HG02610 (cell line): ENCODE data around the gene PHLPP2.
"Not testable (repeated sequence)": the region's sequence is repeated elsewhere in the genome, so short reads cannot be mapped to it uniquely, and the experiment has no call there.

ENCODE experiments used
- ATAC-seq: cut with Tn5 transposase; IDR thresholded peaks from one replicate; pipeline ENCODE4 v1.9.1; 2021; ENCODE audit warnings: mild to moderate bottlenecking, moderate library complexity; ENCODE audit not compliant: unreplicated experiment

The PHLPP2 gene

DNA sequence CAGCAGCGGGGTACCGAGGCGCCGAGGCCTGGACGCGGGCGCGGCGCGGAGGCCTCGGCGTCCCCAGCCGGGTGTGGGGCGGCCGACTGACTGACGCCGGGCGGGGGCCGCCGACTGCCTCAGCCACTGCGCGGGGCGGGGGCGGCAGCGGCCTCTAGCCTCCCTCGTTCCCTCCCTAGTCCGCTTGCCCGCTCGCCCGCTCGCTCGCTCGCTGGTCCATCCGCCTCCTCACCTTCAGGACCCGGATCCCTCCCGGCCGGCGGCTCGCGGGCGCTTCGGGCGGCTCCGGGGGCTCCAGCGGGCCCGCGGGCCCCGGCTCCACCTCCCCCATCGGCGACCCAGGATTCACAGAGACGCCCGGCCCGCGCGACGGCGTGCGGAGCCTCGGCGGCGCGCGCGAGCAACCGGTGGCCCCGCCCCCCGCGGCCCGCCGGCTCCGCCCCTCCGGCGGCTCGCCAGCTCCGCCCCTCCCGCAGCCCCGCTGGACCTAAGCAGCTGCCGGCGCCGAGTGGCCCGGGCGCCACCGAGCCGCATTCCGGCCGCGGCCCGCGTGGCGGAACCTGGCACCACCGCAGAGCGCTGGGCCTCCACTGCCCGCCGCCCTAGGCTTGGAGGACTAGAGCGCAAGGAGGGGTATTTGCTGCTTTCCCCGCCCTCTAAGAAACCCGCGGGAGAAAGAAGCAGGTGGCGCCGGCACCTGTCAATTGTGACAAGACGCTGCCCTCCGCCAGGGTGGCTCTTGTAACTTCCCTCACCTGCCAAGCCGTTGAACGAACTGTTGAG is 773 bp downstream of the PHLPP2 start:
- peak; percentile 75 for ATAC-seq

DNA sequence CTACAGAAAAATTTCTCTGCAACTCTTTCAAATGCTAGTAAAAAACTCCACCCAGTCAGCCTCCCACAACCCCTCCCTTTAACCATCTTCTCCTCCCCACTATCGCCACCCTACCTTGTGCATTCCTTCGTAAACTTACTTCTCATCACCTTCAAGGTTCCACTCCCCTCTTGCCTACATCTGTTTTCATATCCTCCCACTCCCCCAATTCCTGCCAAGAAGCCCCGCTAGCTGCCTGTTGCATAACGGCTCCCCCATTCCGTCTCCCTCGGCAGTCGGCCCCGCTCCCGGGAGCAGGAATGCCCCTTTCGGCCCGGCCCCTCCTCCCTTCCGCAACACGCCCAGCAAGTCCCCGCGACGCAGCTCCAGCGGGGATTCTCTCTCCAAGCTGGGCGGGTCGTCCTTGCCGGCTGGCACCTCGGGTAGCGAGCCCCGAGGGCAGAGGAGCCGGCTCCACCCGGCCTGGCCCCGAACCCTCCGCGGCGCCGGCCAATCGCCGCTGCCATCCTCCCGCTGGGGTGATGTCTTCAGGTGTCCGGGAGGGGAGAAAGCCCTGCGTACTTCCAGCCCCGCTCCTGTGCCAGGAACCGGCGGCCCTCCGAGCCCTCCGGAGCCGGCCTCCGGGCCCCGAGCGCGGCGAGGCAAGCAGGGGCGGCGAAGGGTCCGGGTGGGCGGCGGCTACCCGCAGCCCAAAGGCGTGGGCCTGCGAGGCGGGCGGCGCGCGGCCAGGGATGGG is 1.5 kb downstream of the PHLPP2 start:
- ATAC-seq: peak; percentile 32

DNA sequence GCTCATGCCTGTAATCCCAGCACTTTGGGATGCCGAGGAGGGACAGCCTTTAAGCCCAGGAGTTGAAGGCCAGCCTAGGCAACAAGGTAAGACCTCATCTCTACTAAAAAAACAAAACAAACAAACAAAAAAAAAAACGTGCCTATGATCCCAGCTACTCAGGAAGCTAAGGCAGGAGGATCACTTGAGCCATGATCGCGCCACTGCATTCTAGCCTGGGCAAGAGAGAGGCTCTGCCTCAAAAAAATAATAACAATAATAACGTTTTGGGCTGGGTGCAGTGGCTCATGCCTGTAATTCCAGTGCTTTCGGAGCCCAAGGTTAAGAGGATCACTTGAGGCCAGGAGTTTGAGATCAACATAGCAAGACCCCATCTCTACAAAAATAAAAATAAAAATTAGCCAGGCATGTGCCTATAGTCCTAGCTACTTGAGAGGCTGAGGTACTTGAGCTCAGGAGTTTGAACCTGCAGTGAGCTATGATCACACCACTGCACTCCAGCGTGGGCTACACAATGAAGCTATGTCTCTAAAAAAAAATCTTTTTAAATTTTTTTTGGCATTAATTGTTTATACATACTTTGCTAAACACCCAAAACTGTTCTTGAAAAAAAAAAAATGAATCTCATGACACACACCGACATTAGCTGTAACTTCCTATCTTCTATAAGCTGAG is 3.3 kb downstream of the PHLPP2 start:
- ATAC-seq: no peak

DNA sequence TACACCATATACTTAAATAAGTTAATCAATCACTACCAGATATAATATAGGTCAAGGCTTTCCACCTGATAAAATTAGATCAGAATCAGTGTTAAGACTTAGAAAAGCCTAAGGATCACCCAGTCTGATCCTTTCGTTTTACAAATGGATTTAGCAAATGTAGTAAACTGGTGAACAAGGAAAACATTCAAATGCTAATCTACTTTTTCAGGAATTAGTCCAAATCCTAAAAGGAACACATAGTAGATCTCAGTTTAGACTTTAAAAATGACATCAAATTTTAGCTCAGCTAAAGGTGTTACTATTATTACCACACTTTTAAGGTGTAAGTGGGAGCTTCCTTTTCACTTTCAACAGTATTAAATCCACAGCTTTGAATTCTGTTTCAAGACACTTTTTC is 12.0 kb downstream of the PHLPP2 start:
- no peak for ATAC-seq

DNA sequence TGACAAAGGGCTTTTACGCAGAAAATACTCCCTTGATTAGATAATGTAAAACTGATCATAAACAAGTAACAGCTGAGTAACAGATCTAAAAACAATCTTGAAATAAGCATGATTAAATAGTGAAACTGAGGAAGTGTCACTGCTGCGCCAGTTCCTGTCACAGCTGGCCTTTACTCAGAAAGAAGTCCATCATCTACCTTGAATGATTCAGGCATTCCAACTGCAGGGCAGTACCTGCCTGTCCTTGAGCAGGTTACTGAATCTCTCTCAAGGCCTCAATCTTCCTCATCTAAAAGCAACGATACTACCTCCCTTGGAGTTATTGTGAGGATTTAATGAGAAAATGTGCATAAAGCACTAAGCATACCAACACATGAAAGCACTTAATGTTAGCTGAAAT is 12.7 kb downstream of the PHLPP2 start:
- ATAC-seq: no peak

DNA sequence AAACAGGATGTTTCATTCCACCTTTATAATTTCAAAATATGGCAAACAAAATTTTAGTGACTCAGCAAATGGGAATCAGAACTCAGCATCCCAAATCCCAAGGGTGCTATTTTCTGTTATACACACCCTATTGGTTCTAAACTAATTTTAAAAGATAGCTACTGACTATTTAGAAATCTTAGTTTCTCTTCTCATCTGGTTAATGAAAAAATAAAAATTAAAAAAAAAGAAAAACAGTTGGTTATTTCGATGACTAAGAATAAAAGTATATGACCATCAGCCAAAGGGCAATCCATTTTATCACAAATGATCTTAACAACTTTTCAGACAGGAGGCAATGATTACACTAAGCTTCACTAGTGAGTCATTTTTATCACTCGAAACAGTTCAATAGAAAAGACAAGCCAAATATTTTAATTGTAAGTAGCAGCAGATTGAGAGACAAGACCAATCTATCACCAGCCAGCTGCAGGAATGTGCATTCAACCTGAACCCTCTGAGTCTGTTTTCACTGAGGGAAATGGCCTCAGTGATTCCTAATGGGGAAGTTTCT is 15.2 kb downstream of the PHLPP2 start:
- no peak for ATAC-seq

DNA sequence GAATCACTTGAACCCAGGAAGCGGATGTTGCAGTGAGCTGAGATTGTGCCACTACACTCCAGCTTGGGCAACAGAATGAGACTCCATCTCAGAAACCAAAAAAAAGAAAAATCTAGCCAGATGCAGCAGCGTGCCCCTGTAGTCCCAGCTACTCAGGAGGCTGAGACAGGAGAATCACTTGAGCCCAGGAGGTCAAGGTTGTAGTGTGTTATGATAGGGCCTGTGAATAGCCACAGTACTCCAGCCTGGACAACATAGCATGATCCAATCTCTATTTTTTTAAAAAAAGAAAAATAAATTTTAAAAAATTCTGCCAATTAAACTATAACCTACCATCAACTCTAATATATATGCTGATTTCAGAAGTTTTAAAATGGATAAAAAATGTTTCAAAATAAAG is 15.8 kb downstream of the PHLPP2 start:
- ATAC-seq: no peak

DNA sequence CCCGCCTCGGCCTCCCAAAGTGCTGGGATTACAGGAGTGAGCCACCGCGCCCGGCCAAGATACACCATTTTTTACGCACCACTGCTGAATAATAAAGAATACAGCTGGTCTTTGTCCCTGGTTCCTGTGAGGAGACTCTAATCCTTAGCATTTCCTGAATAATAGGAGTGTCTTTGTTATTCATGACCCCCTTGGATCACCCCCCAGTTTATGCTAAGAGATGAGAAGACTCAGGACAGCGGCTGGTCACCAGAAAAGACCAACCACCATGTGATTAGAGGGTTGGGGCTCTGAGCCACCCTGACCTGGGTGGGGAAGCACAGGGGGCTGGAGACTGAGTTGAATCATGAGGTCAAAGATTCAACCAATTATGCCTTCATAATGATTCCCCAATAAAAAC is 17.3 kb downstream of the PHLPP2 start:
- no peak for ATAC-seq

DNA sequence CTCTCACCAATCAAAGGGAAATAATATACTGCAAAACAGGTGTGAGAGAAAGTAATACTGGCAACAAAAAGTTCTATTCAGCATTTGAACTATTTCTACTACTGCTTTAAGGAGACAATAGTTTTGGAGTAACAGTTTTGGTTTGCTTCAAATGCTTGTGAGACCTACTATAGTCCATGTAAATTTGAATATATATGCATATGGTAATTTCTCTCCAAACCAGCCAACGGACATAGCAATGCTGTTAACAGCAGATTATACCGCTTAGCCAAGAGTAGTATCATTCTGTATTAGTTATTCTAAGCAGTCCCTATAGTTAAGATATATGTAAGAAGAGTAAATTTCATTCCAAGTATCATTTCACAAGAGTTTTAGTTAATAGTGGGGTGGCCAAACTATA is 18.5 kb downstream of the PHLPP2 start:
- no peak for ATAC-seq

DNA sequence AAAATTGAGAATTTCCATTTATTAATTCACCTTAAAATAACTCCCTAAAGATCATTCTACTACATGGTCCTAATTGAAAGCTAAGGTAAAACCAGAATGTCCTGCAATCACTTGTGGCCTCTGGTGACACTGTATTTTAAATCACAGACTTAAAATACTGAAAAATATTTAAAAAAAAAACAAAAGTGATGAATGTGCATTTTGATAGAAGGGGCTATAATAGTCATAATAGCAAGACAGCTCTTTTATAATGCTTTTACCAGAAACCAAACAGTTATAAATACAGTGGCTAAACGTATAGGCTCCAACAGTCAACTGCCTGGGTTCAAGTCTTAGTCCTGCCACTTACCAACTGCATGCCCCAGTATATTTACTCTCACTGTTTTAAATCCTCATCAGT is 21.2 kb downstream of the PHLPP2 start:
- no peak for ATAC-seq

DNA sequence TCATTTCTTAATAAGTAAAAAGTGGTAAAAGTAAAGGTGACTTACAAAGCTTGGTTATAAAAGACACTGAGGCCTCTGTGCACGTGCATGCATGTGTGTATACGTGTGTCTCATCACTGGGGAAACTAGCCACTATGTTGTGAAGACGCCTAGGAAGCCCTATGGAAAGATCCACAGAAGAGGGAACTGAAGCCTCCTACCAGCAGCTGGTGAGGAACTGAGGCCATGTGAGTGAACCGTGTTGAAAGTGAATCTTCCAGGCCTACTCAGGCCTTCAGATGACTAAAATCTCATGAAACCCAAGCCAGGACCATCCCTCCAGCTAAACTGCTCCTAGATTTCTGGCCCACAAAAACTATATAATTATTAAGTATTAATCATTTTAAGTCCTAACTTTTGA is 23.7 kb downstream of the PHLPP2 start:
- ATAC-seq: no peak

DNA sequence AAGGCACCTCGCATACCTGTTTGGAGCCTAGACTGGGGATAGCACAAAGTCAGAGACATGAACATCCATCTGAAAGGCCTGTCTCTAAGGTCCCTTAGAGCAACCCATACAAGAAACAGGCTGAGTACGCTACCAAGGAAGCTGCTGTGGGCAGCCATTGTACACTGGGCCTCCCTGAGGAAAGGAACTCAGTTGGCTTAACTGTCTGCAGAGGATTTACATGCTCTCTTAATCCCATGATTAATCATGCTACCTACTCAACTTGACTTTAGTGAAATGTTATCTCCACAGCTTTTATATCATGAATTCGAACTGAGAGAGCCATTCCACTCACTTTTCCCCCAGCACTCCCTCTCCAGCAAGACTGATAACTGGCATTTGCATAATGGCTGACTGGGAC is 26.0 kb downstream of the PHLPP2 start:
- ATAC-seq: no peak

DNA sequence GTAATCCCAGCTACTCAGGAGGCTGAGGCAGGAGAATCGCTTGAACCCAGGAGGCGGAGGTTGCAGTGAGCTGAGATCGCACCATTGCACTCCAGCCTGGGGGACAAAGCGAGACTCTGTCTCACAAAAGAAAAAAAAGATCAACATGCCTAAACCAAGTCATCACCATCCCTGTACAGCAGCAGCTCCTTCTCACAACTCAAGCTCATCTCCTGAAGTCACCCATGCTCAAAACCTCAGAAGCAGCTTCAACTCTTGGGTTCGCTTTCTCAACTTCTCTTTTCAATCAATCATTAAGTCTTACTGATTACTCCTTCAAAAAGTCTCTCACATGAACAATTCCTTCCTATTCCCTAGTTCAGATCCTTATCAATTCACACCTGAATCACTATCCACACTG is 31.3 kb downstream of the PHLPP2 start:
- ATAC-seq: no peak

DNA sequence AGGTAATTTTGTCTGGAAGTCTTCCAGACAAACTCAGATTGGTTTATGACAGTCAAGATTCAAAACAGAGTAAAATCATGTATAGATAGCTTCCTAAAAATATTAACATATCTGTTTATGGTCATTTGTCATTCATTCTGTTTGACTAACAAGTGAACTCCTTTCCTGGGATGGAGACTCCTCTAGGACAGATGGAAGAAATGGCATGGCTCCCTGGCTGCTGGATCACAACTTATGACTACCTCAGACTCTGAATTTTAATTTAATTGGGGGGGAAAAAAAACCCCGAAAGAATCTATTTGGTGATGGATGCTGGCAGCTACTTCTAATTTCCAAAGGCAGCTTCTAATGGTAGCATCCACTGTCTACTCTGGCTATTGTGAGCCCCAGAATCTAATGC is 34.6 kb downstream of the PHLPP2 start:
- ATAC-seq: no peak

DNA sequence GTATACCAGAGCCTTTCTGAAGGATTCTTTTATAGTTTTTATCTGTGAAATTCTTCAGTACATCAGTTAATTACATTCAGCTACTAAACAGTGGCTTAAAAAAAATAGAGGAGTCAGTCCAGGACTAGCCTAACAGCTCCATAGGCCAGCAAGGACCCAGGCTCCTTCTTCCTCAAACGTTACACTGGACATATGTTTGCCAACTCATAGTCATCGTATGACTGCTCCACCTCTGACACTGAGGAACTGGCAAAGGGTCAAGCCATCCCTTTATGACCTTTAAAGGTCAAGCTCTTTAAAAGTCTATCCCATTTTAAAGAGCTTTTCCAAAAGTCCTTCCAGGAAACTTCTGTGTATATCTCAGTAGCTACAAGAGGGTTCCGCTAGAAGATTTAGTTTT is 36.6 kb downstream of the PHLPP2 start:
- ATAC-seq: no peak

DNA sequence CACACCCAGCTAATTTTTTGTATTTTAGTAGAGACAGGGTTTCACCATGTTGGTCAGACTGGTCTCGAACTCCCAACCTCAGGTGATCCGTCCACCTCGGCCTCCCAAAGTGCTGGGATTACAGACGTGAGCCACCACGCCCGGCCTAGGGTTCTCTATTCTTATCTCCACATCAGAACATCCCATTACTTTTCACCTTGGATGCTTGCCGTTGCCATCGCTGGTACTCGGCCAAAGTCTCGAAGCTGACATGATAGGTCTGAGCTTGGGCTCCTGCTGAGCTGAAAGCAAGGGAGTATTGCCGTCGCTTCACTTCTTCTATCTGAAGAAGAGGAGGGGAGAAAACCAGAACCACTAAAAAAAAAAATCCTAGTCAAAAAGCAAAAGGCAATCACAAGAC is 40.2 kb downstream of the PHLPP2 start:
- ATAC-seq: not testable (repeated sequence)

DNA sequence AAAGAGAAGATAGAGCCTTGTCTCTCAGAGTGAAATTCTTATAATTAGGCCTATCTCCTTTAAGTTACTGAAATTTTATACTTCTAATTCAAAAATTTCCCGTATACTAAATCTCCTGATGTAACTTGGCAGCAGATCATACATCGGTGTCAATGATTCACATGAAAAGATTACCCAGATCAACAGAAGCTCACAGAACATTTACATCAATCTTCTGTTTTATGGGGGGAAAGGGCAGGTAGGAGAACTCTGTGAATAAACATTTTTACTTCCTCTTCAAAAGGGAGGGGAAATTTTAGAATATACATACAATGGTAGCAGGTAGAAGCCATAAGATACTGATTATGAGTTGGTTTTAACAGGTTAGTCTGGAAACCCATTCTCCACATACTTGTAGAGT is 43.1 kb downstream of the PHLPP2 start:
- ATAC-seq: no peak

DNA sequence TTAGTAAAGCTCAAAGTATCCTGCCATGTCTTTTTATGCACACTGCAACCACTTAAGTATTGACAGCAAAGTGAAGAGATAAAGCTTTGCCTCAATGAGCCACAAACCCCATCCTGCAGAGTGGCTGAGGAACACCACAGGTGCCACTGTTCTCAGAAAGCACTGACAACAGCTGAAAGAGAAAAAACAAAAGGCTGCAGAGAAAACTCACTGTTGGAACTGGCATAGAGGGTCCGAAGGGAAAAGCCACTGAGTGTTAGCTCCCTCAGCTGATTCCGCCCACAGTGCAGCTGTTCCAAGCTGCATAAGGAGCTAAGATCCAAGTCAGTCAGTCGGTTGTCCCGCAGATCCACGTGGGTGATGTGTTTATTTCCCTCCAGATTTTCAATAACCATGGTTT is 48.3 kb downstream of the PHLPP2 start:
- ATAC-seq: no peak

DNA sequence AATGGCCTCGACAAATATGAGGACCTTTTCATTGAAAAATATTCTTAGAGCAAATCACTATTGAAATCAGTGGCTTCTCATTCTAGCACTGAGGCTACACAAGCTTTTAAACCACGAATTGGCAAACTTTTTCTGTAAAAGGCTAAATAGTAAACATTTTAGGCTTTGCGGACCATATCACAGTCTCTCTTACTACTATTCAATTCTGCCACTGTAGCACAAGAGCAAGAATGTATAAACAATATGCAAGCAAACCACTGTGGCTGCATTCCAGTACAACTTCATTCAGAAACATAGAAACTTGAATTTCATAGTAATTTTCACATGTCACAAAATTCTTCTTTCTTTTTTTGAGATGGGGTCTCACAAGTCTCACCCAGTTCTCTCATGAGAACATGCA is 49.1 kb downstream of the PHLPP2 start:
- no peak for ATAC-seq

DNA sequence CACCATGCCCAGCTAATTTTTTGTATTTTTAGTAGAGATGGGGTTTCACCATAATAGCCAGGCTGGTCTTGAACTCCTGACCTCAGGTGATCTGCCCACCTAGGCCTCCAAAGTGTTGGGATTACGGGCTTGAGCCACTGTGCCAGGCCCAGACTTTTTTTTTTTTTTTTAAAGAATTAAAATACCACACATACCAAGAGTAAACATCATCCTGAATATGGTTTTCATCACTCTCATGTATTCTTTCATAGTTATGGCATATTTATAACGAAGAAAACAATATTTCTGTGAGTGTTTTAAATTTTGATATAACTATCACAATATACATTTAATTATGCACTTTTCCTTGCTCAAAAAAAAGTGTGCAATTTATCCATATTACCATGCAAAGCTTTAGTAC is 50.3 kb downstream of the PHLPP2 start:
- no peak for ATAC-seq

DNA sequence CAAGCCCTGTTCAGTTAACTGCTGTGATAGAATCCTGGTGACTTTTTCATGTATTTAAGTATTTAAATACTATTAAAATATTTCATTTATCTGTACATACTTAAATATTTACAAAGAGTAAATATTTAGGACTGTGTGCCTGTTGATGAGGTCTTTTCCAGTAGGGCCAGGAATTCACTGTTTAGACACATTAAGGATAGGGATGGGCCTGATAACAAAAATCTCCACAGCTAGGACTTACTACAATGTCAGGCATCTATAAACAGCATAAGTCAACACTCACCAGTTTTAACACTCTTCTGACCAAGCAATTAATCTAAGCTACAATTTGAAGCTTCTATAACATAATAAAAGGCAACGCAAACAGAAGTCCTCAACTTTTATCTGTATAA is 50.9 kb downstream of the PHLPP2 start:
- no peak for ATAC-seq
